Fibroblast of villous mesenchyme (primary cell): ENCODE results near the gene ITPRIP. TPM values are rescaled to one million over a fixed set of nuclear protein-coding genes. Genes with fewer than 3 reads are reported as not detected.

ENCODE experiments used
- DNase-seq: peaks from one replicate; pipeline ENCODE4 v3.0.0-alpha.2; 2010; ENCODE audit warnings: low read depth
- H3K4me3 ChIP-seq: 2 replicates; pipeline ENCODE4 v1.5.1; 2011; ENCODE audit warnings: low read depth, mild to moderate bottlenecking, low read length
- CTCF ChIP-seq: IDR thresholded peaks from 2 replicates; pipeline ENCODE4 v1.5.1; 2012; ENCODE audit warnings: low read depth, mild to moderate bottlenecking, low read length; ENCODE audit not compliant: insufficient read depth
- total RNA-seq: library from RNA; depleted of rRNA; stranded (reverse); fragments of >200 nt; gene quantifications from 2 replicates; pipeline ENCODE4 v1.2.3, GENCODE V29; 2012

Gene ITPRIP
- total RNA-seq, 1 donor = 9.9 TPM

- no peak overlapping the region for H3K4me3 ChIP-seq
- no peak for TF ChIP-seq CTCF
- no peak for DNase-seq
Measured at GRCh38 chr10:104334965-104335650, 3.2 kb downstream of the ITPRIP start.

DNA sequence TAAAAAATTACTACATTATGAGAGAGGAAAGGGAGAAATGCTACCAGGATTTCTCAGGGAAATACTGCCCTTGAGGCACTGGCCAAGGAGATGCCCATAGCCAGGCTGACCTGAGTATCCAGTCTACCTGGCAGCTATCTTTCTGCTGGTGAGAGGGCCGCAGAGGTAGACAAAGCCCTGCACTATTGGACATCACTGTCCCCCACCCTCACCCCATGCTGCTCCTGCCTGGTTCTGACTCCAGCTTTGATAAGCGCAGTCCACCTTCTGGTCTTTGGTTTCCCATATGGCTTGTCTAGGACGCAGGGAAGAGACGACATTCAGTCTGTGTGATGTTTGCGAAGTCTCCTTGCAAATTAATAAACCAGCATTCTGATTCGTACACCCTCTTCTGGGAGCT is 3.7 kb downstream of the ITPRIP start:
- TF ChIP-seq CTCF = no peak
- DNase-seq = no peak
- no peak overlapping the region for H3K4me3 ChIP-seq

DNA sequence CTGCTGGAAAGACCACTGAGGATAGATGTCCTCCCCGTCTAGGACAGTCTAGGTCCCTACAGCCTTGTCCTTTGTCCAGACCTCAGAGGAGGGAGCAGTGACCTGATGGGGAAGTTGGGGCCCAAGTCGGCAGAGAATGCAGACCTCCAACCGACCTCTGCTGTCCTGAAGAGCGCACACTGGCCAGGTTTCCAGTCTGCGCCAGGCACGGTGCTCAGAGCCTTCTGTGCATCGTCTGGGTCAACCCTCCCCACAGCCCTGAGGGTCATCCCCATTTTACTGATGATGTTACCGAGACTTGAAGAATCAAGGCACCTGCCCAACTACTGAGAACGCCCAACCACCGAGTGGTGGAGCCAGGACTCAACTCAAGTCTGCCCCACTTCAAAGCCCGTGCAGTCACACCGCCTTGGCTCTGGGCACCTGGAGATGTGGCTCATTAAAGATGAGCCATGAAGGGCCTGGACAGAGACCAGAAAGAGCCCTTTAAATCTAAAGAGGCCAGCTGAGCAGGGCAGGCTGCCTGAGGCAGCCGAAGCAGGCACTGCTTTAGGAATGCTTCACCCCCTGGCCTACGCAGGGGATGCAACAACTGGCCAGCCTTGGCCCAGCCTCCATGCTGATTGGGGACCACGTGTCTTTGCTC is 4.4 kb downstream of the ITPRIP start:
- no peak for TF ChIP-seq CTCF
- DNase-seq = no peak
- H3K4me3 ChIP-seq = no peak overlapping the region

DNA sequence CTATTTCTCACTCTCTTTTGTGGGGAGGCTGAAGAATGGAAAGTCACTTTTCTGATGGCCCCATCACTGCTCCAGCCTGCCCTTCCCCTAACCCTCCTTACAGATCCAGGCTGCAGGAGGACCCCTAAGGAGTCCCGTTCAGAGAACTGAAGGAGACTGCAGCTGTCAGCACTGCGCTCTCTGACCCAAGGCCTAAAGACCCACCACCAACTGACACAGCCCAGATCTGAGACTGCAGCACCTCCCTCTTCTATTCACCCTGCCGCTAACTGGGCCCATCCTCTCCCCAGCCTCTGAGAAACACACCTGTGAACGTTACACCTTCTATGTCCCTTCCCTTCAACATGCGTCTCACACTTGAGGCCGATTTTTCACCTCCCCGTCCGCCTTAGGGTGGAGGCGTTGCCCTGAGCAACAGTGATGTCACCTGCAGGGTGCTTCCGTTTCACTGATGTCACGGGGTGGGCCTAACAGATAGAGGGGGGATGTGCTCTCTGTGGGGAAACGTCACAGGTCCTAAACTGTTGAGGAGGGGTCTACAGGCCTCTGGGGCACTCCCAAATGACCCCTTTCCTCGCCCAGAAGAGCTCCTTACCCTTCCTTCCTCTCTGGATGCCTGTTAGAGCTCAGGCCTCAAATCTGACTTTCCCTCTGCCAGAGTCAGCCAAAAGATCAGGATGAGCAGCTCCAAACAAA is 5.1 kb downstream of the ITPRIP start:
- TF ChIP-seq CTCF = no peak
- DNase-seq = no peak
- H3K4me3 ChIP-seq = no peak overlapping the region

DNA sequence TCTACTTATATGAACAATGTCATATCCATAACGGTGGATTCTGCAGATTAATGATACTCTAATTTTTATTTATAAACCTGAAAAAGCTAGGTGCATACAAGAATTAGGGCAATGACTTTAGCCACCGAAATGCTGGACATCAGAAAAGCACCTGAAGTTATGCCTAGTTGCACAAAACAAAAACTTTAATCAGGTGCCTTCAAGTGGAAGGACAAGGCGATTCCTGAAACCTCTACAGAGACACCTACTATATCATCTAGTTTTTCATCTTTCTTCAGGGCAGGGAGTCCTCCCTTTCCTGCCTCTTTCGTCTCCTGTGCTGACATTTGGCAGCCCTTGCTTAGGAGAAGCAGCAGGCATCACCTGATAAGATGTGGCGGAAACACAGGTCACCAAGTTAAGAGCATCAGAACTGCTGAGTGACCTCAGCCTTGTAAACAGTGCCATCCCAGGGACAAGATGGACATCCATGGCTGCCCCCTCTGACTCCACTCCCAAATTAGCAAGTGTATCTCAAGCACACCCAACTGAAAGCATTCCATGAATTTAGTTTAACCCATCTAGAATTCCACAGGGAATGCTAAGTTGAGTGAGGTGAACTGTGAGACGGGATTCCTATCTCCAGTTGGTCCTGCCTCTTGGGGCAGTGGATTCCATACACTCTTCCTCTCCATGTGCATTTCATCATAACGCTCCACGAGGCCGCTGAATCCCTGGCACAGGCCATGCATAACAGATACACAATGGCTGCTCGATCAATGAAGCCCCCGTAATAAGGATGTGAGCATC is 5.8 kb downstream of the ITPRIP start:
- no peak overlapping the region for H3K4me3 ChIP-seq
- no peak for TF ChIP-seq CTCF
- no peak for DNase-seq

DNA sequence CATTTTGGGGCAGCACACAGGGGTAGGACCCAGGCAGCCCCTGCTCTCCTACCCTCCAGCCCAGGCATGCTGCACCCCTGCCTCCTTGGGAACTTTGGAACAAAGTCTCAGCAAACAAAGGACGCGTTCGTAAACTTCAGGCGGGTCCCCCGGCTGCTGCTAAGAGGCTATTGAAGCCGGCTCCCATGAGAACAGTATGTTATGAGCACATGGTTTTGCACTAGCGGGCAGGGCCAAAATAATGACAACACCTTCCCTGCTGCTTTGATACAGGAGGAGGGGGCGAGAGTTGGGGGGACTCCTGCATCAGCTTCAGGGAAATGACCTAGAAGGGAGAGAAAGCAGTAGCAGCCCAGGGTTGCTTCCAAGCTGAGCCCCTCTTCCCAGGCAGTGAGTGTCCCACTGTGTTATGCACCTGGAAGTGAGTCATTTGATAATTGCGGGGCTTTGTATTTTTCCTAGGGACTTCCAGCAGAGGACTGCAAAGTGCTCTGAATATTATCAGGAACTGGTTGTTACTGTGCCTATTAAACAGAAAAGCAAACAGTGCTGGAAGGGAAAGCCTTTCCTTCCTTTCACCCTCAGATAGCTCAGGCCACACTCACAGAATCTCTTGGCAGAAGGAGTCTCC is 6.9 kb downstream of the ITPRIP start:
- peak; percentile 83 for DNase-seq
- no peak for TF ChIP-seq CTCF
- no peak overlapping the region for H3K4me3 ChIP-seq
